ENCODE measurements around the gene SOX5. TPM values are rescaled to one million over a fixed set of nuclear protein-coding genes. Genes with fewer than 3 reads are reported as not detected.
"Not testable (repeated sequence)": the region's sequence is repeated elsewhere in the genome, so short reads cannot be mapped to it uniquely, and the experiment has no call there.

SOX5 gene
- total RNA-seq, 2 experiments from 2014 or later, result 0.69 to 0.70 TPM

GRCh38 chr12:23502259-23502658 is 447.2 kb downstream of the SOX5 start:
- Mint-ChIP-seq H3K27ac (no peak overlapping the region), H3K36me3 (no peaks in the 10 kb centered on the region), H3K4me3 (no peak overlapping the region), H3K27me3 (no peaks in the 10 kb centered on the region), H3K9me3 (peaks cover 4% of the 10 kb centered on the region), H3K4me1 (ENCODE audit: low read depth) (no peaks in the 10 kb centered on the region)
- ChIA-PET POLR2A (no interaction called here), CTCF (no interaction called here)
- no peak for DNase-seq
- intact Hi-C loops (cut with micrococcal nuclease), result no loop called here

GRCh38 chr12:23495472-23495871 is 454.0 kb downstream of the SOX5 start:
- no peak overlapping the region for H3K27ac Mint-ChIP-seq
- peaks cover 8% of the 10 kb centered on the region for H3K9me3 Mint-ChIP-seq
- H3K4me3 Mint-ChIP-seq, result no peak overlapping the region
- no peaks in the 10 kb centered on the region for H3K27me3 Mint-ChIP-seq
- DNase-seq, result no peak
- intact Hi-C loops (cut with micrococcal nuclease), result no loop called here
- H3K4me1 Mint-ChIP-seq (ENCODE audit: low read depth), result no peaks in the 10 kb centered on the region
- POLR2A ChIA-PET, result no interaction called here
- CTCF ChIA-PET, result no interaction called here
- no peaks in the 10 kb centered on the region for H3K36me3 Mint-ChIP-seq

GRCh38 chr12:23493672-23494071 is 455.8 kb downstream of the SOX5 start:
- H3K27ac Mint-ChIP-seq, result no peak overlapping the region
- intact Hi-C loops (cut with micrococcal nuclease), result no loop called here
- ChIA-PET CTCF (no interaction called here), POLR2A (no interaction called here)
- no peaks in the 10 kb centered on the region for H3K36me3 Mint-ChIP-seq
- no peak overlapping the region for H3K4me3 Mint-ChIP-seq
- H3K4me1 Mint-ChIP-seq (ENCODE audit: low read depth), result no peaks in the 10 kb centered on the region
- H3K9me3 Mint-ChIP-seq, result peaks cover 12% of the 10 kb centered on the region
- DNase-seq, result no peak
- H3K27me3 Mint-ChIP-seq, result no peaks in the 10 kb centered on the region

GRCh38 chr12:23491029-23491428 is 458.4 kb downstream of the SOX5 start:
- DNase-seq; H3K4me3 Mint-ChIP-seq; POLR2A ChIA-PET; H3K27me3 Mint-ChIP-seq; H3K36me3 Mint-ChIP-seq; H3K9me3 Mint-ChIP-seq; intact Hi-C loops (cut with micrococcal nuclease); H3K4me1 Mint-ChIP-seq (ENCODE audit: low read depth); CTCF ChIA-PET; H3K27ac Mint-ChIP-seq: not testable (repeated sequence)

- CTCF ChIA-PET, result no interaction called here
- DNase-seq, result no peak
- Mint-ChIP-seq H3K27ac (no peak overlapping the region), H3K36me3 (no peaks in the 10 kb centered on the region), H3K4me3 (no peak overlapping the region), H3K9me3 (peaks cover 12% of the 10 kb centered on the region), H3K4me1 (ENCODE audit: low read depth) (no peaks in the 10 kb centered on the region), H3K27me3 (no peaks in the 10 kb centered on the region)
- POLR2A ChIA-PET, result no interaction called here
- intact Hi-C loops (cut with micrococcal nuclease), result no loop called here
Observed at GRCh38 chr12:23488130-23488529, 461.3 kb downstream of the SOX5 start.

GRCh38 chr12:23484238-23484637 is 465.2 kb downstream of the SOX5 start:
- Mint-ChIP-seq H3K4me1 (ENCODE audit: low read depth) (no peaks in the 10 kb centered on the region), H3K27ac (no peak overlapping the region), H3K36me3 (no peaks in the 10 kb centered on the region), H3K9me3 (peaks cover 21% of the 10 kb centered on the region), H3K4me3 (no peak overlapping the region), H3K27me3 (no peaks in the 10 kb centered on the region)
- intact Hi-C loops (cut with micrococcal nuclease), result no loop called here
- ChIA-PET POLR2A (no interaction called here), CTCF (no interaction called here)
- no peak for DNase-seq

GRCh38 chr12:23482571-23482970 is 466.9 kb downstream of the SOX5 start:
- Mint-ChIP-seq H3K27ac (no peak overlapping the region), H3K4me3 (no peak overlapping the region), H3K36me3 (no peaks in the 10 kb centered on the region), H3K9me3 (peaks cover 25% of the 10 kb centered on the region), H3K4me1 (ENCODE audit: low read depth) (no peaks in the 10 kb centered on the region), H3K27me3 (no peaks in the 10 kb centered on the region)
- intact Hi-C loops (cut with micrococcal nuclease), result no loop called here
- DNase-seq, result no peak
- ChIA-PET CTCF (no interaction called here), POLR2A (no interaction called here)
